Stimulated activated CD4-positive, alpha-beta T cell treated with anti-CD3 and anti-CD28 coated beads, Interleukin-12 subunit alpha, Interleukin-12 subunit beta, amount 100 ng/mL, for 48 hours (primary cell): ENCODE results near the gene PLEKHF1.

Experiments used
- DNase-seq, 3 donors: peaks; one replicate each; pipeline ENCODE4 v3.0.0-alpha.2; 2020; ENCODE audit warnings: low read depth in 2 of 3, low spot score in 1 of 3

The PLEKHF1 gene

GRCh38 chr19:29677001-29677817, 11.9 kb downstream of the PLEKHF1 start:
- no peak for DNase-seq

- DNase-seq: no peak
These were observed 13.3 kb downstream of the PLEKHF1 start for GRCh38 chr19:29678484-29679106.

- DNase-seq: no peak
These were observed 14.4 kb downstream of the PLEKHF1 start for GRCh38 chr19:29679598-29680210.

- peak; percentile 76 to 81 (median 77) for DNase-seq
These were observed 15.2 kb downstream of the PLEKHF1 start for GRCh38 chr19:29680447-29680846.

GRCh38 chr19:29680937-29681336, 15.7 kb downstream of the PLEKHF1 start:
- DNase-seq: no peak

GRCh38 chr19:29681422-29682235, 16.4 kb downstream of the PLEKHF1 start:
- DNase-seq: no peak

- DNase-seq: no peak
These were observed 17.1 kb downstream of the PLEKHF1 start for GRCh38 chr19:29682236-29682895.

- no peak for DNase-seq
These were observed 17.7 kb downstream of the PLEKHF1 start for GRCh38 chr19:29683009-29683408.

GRCh38 chr19:29685326-29685725, 20.1 kb downstream of the PLEKHF1 start:
- no peak for DNase-seq

GRCh38 chr19:29686285-29686805, 21.1 kb downstream of the PLEKHF1 start:
- no peak for DNase-seq

GRCh38 chr19:29687244-29687896, 22.1 kb downstream of the PLEKHF1 start:
- peak; percentile 53 to 64 (median 60) for DNase-seq

- no peak for DNase-seq
These were observed 22.9 kb downstream of the PLEKHF1 start for GRCh38 chr19:29687897-29688728.

GRCh38 chr19:29690842-29691241, 25.6 kb downstream of the PLEKHF1 start:
- DNase-seq: peak in 2 of 3 donors; percentile 33 to 72

- DNase-seq: no peak
These were observed 28.9 kb downstream of the PLEKHF1 start for GRCh38 chr19:29694161-29694560.

GRCh38 chr19:29694669-29695627, 29.7 kb downstream of the PLEKHF1 start:
- peak; percentile 69 to 77 (median 72) for DNase-seq

GRCh38 chr19:29695765-29696564, 30.7 kb downstream of the PLEKHF1 start:
- no peak for DNase-seq

GRCh38 chr19:29696565-29696846, 31.2 kb downstream of the PLEKHF1 start:
- no peak for DNase-seq
